Dedifferentiated amniotic fluid mesenchymal stem cell (primary cell): ENCODE results near the gene NTRK3.

ENCODE experiments used
- DNase-seq: peaks from one replicate; pipeline ENCODE4 v3.0.0-alpha.2; 2016; ENCODE audit errors: extremely low spot score

NTRK3 gene

DNA sequence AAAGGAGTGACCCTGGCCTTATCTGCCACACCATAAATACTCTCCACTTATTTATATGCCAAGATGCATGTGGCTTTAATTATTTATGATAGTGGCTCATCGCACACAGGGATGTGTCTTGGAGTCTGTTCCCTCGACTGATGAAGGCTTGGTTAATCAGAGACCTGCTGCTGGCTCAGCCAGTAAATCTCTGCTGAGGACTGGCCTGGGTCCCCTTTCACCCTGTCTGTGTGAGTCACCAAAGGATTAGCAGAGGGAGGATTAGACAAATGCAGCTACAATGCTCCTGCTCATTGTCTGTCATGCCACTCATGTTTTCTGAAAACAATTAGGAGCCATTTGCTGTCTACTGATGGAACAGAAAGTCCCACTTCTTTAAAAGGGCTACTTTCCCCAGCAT is 226.8 kb downstream of the NTRK3 start:
- no peak for DNase-seq

GRCh38 chr15:88028024-88028423 is 228.5 kb downstream of the NTRK3 start:
- no peak for DNase-seq

GRCh38 chr15:88023914-88024313 is 232.6 kb downstream of the NTRK3 start:
- no peak for DNase-seq

GRCh38 chr15:88022716-88023115 is 233.8 kb downstream of the NTRK3 start:
- no peak for DNase-seq

DNA sequence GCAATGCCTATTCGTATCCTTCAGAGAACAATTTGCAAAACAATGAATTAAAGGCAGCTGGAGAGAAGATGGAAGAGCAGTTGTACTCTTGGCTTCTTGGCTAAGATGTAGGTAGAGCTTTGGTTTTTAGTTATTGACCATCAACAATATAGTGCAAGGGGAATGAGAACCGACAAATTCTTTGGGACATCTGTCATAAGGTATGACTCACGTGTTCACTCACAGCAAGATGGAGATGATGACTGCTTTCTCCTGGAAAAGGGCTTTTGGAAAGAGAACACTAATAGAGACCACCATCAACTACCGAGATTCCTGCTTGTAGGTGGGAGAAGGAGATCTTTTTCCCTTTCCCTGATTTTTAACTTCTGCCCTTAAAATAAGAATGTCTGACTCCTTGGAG is 234.9 kb downstream of the NTRK3 start:
- no peak for DNase-seq

DNA sequence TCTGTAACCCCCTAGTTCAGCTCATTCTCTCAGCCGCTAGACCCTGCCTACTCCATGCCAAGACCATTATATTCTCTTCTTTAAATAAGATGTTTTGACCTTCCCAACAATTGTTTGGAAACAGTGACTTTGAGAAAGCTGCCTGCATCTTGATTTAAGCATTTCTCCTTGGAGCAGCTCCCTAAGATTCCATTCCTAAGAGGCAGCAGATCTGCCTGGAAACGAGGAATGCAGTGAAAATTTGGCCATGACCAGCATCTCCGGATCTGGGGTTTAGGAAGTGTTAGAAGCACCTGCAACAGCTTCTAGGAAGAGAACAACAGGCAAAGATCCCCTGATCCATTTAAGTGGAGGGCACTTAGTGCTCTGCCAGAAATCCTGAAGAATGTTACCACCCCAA is 235.7 kb downstream of the NTRK3 start:
- DNase-seq = no peak

DNA sequence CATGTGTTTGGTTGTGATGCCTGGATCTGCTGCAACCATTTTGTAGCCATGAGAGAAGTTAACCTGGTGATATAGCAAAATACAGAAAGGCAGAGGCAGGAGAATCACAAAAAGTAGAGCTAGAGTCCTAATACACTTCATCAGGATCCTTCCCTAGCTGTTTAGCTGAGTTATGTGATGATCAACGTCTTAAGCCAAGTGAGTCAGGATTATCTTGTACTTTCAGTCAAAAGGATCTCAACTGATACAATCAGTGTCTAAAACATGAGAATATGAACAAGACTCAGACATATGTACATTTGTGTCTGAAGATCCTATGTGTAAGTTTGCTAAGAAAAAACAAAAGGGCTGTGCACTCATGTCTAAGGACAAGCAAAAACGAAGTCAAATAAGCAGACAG is 236.9 kb downstream of the NTRK3 start:
- no peak for DNase-seq

DNA sequence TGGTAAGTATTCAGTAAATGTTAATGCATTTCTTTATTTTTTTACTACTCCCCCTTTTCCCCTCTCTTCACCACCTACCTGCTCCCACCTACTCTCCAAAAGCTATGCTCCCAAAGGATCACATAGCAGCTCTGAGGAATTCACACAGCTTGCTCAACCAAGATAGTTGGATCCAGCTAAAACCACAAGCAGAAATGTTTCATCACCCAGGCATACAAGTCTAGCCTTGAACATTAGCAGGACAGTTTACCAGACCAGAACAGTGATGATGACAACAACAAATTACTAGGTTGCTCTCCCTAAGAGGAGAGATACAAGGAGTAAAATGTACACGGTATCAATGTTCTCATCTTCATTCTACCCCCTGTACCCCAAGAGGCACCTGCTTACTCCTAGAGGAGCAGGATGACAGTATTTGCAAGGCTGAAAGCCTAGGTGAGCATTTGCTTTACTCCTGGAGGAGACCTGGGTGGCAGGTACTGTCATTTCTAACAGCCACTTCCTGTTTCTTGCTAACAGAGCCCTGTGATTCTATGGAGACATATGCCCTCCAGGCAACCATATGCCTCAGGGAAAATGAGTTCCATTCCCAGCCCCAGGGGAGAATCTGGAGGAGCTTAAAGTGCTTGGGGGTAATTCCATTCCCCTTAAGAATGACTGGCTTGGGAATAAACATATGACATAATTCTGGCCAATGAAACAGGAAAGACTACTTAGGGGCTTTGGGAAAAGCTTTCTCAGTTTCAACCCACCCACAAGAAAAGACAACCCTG is 237.5 kb downstream of the NTRK3 start:
- DNase-seq = no peak

GRCh38 chr15:88017753-88018152 is 238.8 kb downstream of the NTRK3 start:
- DNase-seq = no peak

- DNase-seq = no peak
Measured at GRCh38 chr15:88016406-88016805, 240.1 kb downstream of the NTRK3 start.

- no peak for DNase-seq
Measured at GRCh38 chr15:88015228-88015860, 241.2 kb downstream of the NTRK3 start.

DNA sequence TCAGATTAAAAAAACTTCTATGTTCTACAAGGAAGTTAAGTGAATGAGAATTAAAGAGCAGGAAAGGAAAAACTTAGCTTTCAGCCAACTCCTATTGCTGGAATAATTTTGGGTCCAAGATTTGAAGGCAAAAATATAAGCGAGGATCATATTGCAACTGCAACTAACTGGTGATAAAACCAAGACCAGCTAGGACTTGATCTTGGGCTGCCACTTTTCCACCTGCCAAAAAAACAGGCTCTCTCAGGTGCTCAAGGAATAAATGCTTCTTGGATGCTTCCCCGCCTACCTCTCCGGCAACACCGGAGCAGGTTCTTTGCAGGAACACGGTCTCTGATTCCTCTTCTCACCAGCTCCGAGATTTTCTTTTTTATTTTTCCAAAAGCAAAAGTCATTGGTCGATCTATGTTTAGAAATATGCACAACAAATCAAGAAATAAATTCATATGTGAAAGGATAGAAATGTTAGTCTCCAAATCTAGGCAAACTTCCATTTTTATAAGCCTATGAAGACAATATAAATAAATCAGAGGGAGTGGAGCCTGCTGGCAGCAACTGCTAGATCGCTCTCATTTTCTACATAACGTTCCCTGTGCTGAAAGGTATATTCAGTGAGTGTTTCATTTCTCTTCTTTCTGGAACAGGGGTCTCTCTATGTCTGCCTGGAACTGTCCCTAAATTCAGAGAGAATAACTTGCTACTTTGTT is 241.9 kb downstream of the NTRK3 start:
- DNase-seq = no peak

GRCh38 chr15:88013111-88013510 is 243.4 kb downstream of the NTRK3 start:
- no peak for DNase-seq

GRCh38 chr15:88012688-88013087 is 243.9 kb downstream of the NTRK3 start:
- no peak for DNase-seq

GRCh38 chr15:88012233-88012632 is 244.3 kb downstream of the NTRK3 start:
- DNase-seq = no peak

DNA sequence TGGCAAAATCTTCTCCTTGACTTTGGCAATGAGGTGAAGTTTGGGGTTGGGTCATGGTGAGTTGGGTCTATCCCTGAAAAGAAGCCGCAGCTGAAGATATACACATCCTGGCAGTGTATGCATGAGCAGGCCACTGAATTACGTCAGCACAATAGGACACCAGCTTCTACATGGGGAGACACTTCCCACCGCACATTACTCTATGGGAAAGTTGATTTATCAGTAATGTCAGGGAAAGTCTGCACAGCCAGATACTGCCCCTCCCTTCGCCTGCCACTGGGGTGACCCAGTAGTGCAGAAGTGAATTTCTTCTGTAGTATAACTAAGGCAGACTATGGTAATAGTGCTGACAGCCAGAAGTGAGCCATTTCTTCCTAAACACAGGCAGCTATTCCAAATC is 245.0 kb downstream of the NTRK3 start:
- DNase-seq = no peak

- no peak for DNase-seq
Measured at GRCh38 chr15:88006146-88006545, 250.4 kb downstream of the NTRK3 start.

- DNase-seq = no peak
Measured at GRCh38 chr15:88004399-88004798, 252.1 kb downstream of the NTRK3 start.

GRCh38 chr15:88003541-88004327 is 252.8 kb downstream of the NTRK3 start:
- DNase-seq = no peak

DNA sequence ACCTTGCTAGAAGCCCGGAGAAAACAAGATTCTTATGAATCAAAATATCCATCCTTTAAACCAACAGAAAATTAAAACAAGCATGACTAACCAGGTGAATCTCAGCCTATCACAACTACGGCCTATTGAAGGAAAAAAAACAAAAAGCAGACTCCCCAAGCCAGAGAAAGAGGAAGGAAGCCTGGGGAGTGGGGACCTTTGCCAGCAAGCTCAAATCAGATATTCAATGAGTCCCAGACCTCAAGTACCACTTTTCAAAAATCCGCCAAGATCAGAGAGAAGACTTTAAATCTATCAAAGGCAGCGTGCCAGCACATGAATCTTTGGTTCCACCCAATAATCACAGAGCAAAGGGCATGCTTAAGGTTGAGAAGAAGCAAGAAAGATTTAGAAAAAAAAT is 253.8 kb downstream of the NTRK3 start:
- DNase-seq = no peak

- DNase-seq = no peak
Measured at GRCh38 chr15:87998630-87999029, 257.9 kb downstream of the NTRK3 start.

DNA sequence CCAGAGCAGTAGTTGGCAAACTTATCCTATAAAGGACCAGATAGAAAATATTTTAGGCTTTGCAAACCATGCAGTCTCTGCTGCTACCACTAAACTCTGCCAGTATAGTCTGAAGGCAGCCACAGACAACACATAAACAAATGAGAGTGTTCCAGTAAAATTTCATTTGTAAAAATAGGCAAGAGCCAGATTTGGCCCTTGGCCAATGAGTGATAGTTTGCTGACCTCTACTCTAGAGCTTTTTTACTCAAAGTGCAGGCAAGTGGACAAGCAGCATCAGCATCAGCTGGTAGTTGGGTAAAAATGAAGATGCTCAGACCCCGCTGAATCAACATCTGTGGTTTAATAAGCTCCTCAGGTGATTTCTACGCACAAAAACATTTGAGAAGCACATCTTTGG is 269.8 kb downstream of the NTRK3 start:
- no peak for DNase-seq
